ENCODE measurements around the gene TGFB1I1.

- TF ChIP-seq CTCF (IDR thresholded peaks at IDR 0.05; ENCODE audit: insufficient read depth, low read length, poor library complexity, severe bottlenecking) (no peak), EZH2phosphoT487 (conservative IDR thresholded peaks at IDR 0.05; ENCODE audit: low read length) (no peak)
Measured at GRCh38 chr16:31423801-31424200, 48.2 kb upstream of the TGFB1I1 start.

Measured in SU-DHL-6 (cell line).